GM18520 (cell line): ENCODE measurements around the gene NXN.
"Not testable (repeated sequence)": the region's sequence is repeated elsewhere in the genome, so short reads cannot be mapped to it uniquely, and the experiment has no call there.

Experiments
- ATAC-seq: cut with Tn5 transposase; IDR thresholded peaks from one replicate; pipeline ENCODE4 v1.9.1; 2021; ENCODE audit not compliant: unreplicated experiment

The NXN gene

DNA sequence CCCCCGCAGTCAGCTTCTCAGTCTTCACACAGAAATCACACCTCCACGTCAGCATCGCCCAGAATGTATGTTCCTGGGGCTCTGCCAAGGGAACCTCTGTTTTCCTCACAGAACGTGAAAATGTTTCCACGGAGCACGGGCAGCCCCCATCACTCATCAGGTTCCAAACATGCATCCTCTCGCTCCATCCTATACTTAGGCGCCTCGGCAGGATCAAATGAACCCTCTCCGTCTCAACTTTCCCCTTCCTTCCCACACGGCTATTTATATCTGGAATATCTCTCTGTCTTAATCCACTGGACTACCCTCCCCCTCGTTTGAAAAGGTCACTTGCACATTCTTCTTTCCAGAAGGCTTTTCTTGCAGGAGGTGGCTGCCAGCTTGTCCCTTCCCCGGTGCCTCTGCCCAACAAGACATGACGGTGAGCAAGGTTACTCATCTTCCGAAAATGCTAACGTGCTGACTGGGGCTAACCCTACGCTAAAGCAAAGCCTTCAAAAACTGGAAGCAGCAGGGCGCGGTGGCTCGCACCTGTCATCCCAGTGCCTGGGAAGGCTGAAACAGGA is 21.6 kb downstream of the NXN start:
- no peak for ATAC-seq

DNA sequence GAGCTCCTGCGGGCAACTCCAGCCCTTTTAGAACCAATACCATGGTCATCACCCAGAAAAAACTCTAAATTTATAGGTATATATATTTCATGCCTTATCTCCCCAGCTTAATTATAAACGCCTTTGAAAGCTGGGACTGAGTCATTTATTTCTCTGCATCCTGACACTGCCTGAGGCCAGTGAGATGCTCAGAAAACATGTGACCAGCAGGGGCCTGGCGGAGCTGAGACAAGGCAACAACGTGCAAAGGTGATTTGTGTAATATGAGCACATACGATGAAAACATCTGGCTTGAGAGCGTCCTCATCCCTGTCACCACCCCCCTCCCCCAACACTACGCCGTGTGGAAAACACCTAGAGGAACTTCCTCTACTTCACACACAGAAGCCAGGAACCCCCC is 22.7 kb downstream of the NXN start:
- ATAC-seq: no peak

DNA sequence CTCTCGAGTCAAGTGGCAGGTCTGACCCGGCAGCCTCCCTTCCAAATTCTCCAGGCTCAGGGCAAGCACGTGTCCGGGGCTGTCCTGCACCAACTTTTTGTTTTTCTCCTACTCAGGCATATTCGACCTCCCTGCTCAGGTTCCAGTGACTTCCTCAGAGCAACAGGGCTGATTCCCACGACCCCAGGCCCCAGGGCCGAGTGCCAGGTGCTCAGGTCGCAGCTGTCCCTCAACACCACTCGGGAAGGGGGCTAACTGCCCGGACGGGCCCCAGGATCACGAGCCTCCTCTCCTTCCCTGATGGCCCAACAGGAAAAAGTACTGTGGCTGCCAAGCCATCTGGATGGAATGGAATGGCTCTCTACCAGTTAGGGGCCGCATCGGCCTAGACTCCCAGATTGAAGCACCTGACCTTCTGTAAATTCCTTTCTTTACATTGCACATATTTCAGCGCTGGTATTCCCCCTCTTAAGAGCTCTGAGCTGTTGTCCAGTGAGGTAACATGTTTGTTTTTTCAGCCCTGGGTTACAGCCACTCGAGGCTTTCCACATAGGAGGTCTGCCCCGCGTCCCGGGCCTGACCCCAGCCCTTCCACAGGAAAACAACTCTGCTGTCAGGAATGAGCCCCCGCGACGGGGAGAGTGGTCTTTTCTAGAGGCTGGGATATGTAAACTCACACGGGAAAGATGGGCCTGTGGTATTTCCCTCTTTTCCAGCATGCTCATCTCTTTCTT is 25.0 kb downstream of the NXN start:
- no peak for ATAC-seq

DNA sequence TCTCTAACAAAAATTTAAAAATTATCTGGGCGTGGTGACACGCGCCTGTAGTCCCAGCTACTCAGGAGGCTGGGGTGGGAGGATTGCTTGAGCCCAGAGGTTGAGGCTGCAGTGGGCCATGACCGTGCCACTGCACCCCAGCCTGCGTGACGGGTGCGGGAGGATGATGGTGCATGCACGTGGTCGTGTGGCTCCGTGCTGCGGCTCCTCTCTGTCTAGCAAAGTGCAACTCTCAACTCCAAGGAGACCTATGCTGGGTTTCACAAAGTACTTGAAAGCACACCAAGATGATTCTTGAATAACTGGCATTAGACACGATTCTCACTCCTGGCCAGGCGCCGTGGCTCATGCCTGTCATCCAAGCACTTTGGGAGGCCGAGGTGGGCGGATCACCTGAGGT is 25.8 kb downstream of the NXN start:
- ATAC-seq: no peak

DNA sequence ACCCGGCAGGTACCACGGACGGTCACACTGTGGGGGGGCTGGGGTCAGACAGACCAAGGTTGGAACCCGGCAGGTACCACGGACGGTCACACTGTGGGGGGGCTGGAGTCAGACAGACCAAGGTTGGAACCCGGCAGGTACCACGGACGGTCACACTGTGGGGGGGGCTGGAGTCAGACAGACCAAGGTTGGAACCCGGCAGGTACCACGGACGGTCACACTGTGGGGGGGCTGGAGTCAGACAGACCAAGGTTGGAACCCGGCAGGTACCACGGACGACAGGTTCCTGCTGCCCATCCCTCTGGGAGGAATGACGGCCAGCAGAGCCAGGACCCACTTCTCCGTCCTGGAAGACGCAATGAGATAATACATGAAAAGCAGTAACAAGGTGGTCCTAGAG is 27.0 kb downstream of the NXN start:
- not testable (repeated sequence) for ATAC-seq

DNA sequence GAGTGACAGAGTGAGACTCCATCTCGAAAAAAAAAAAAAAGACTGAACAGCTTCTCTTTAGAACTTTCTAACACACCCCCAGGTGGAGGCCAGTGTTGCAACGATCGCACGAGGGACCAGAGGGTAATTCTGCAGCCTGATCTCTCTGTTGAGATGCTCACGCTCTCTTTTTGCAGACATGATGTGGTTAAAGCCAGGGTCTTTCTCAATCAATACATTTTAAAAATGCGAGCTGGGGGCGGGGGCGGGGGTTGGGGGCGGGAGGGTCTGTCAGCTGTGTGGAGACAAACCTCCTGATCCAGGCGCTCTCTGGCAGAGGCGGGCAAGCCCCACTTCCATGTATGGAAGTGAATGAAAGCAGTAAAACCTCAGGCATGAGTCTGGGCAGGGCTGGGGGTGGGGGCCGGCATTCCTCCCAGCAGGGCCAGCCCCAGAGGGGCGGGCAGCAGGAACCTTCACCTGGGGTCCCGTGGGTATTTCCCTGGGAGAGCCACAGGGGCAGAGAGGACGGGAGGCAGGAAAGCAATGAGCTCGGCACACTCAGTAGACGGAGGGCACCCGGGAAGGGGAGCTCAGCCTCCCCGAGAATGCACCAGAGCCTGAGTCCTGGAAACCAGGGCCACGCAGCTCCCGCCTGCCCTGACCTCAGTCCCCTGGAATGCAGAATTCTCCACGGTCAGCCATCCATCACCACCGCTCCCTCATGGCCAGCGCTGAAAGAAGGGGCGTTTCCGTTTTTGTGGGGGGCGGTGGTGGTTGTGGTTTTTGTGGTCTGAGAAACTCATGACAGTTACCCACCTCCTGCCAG is 28.0 kb downstream of the NXN start:
- no peak for ATAC-seq

DNA sequence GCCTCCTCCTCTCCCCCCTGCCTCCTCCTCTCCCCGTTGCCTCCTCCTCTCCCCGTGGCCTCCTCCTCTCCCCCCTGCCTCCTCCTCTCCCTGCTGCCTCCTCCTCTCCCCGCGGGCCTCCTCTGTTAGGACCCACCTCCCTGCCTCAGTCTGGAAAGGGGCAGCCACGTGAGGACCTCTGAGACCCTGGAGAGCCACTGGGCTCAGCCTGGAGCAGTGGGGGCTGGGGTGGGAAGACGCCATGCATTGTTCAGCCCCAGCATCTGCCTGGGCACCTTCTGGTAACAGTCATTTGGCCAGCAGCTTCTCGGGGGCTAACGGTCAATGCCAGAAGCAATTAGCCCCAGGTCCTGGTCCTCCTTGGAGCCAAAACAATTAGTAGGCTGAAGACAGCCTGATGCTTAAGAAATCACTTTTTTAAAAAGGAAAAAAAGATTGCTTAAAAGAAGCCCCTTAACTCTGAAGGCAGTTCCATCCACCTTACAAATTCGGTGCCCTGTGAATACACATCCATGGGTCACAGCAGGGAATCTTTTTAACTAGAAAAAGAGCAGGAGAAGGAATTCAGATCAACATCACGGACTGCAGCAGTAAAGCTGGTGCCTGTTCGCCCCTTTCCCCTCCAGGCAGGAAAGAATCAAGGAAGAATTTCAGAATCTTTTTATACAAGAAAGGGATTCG is 29.8 kb downstream of the NXN start:
- ATAC-seq: no peak

DNA sequence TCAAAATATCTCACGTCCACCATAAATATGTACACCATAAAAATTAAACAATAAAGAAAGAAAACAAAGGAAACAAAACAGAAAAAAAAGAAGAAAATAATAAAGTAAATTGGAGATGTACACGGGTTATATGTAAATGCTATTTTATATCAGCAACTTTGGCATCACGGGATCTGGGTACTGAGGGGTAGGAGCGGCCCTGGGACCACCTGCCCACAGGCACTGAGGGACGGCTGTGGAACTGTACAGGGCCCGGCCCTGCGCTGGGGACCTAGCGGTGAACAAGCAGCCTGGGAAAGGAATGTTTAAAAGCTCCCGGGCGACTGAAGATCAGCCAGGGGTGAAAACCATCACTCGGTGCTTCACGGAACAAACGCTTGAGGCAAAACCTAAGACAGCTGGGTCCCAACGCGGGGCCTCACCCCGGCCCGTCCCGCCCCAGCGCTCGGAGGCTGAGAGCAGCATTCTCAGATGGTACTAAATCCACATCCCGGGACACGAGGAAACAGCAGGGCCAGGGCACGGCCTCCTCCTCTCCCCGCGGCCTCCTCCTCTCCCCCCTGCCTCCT is 31.2 kb downstream of the NXN start:
- ATAC-seq: no peak

DNA sequence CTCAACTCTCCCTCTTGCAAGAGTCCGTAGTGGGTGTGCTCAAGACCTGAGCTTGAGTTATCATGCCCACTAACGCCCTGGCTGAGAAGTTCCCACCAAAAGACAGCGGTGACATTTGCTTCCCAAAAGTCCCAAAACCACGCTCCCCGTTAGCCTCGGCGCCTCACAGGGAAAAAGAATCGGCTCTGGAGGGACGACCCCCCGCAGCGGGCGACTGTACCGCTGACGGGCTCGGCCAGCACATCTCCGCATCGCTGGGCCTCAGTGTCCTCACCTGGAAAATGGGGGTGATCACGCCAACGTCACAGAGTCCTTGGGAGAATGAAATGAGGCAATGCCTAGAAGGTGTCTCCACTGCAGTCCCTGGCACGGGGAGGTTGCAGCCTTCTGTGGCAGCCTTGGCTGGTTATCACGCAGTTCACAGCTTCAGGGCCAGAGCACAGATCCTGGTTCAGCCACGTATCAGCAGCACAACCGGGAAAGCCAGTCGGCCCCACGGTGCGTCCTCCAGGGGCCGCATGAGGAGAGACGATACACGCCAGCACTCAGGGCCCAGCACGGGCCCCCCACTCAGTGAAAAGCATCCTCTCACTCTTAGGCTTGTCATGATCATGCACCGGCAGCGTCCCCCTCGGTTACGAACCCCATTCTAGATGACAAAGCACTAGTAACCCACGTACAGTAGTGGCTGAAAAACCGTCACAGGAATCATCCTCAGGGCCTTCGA is 32.9 kb downstream of the NXN start:
- no peak for ATAC-seq

DNA sequence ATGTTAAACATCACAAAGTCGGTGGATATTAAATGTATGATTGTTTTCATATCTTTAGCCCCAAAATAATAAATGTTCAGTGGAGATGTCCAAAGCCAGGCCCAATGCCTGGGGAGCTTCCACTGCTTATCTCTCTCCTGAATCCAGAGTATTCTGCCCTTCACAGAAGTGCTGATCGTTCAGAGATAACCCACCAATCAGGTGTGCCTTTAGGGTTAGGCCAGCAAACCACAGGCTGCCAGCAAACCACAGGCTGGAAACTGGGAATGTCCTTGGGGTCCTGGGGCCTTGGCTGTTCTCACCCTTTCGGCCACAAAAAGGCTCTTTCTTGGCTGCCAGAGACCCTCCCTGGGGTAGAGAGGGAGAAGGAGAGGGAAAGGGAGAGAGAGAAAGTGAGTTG is 33.9 kb downstream of the NXN start:
- no peak for ATAC-seq

DNA sequence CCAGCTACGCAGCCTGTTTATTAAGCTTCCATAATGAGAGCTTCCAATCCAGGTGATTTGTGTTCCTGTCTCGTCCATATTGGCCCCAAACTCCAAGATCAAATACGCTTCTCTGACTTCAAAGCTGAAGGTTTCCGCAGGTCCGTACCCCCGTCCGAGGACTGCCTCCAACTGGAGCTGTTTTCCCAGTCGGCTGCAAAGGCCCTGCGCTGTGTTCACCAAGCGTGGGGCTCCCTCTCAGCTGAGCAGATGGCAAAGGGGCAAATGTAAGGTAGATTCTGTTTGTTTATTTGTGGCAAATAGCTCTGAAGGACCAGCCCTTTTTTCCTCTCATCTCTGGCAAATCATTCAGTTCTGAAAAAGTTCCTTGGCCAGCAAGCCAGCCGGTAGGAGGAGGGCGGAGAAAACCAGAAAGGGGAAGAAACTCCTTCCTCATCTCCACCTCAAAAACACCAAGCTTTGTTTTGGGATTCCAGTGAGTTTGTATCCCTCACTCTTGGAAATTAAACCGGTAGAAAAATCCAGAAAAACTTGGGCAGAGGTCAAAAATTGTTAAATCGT is 35.2 kb downstream of the NXN start:
- no peak for ATAC-seq

DNA sequence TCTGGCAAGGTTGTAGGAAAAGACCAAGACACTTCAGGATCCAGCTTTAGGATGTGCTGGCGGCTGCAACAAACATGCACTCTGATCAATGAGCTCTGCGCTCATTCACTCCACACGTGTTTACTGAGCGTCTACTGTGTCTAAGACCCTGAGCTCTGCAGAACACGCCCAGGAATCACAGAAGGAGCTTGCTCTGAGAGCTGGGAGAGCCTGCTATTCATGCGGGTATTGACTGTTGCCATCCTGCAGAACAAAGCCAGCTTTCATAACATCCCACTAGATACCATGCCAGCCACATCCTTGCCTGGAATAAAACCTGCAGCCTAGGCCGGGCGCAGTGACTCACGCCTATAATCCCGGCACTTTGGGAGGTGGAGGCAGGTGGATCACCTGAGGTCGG is 44.1 kb downstream of the NXN start:
- no peak for ATAC-seq

DNA sequence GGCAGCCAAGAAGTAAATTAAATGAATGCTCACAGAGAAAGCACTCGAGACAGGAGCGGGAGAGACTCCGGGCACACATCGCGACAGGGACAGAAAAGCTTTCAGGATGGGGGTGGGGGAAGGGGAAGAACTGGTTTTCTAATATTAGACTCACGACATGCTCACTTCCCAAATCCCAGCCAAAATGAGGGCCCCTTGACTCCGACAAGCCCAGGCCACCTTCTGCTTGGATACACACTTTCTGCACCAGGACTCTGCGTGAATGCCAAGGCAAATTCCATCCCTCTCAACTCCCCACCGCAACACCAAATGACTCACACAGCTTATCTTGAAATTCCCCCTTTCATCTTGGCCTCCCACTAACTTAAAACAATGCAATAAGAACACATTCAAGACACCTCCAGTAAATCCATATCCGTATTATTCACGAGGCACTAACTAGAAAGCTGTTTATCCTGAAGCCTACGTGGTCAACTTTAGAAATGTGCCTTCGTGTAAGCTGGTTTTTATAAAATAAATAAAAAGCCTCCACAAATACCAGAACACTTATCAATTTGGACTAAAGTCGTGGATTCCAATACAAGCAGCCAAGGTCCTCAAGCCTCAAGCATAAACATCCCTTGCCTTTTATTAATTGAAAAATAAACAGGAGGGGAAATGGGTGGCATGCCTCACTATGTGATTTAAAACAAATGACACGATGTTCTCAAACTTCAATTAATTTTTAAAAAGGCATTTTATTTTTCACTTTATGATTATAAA is 46.1 kb downstream of the NXN start:
- no peak for ATAC-seq

DNA sequence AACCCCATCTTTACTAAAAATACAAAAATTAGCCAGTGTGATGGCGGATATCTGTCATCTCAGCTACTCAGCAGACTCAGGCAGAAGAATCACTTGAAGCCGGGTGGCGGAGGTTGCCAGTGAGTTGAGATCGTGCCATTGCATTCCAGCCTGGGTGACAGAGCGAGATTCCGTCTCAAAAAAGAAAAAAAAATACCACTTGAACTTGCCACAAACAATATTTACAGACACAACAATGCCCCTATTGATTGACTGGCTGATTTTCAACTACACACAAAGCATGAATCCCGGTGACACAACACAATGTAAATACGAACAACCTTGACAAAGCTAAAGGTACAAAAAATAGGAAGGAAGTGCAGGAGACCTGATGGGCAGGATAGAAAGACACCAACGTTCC is 49.3 kb downstream of the NXN start:
- no peak for ATAC-seq

DNA sequence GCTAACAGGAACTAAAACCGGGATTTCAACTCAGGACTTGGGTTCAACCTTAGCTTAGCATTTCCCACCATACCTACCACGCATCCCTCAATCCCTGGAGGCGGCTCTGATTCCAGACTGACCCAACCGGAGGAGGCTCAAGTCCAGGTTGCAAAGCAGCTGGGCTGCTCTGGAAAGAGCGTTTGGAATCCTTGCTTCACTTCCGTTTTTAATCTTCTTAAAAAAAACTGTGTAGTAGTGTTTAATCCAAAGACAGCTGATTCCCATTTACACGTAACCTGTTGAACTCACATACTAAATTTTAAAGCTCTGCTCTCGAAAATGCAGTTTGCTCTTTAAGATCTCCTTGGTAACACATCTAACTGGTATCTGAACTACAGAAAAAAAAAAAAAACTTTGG is 50.0 kb downstream of the NXN start:
- no peak for ATAC-seq

DNA sequence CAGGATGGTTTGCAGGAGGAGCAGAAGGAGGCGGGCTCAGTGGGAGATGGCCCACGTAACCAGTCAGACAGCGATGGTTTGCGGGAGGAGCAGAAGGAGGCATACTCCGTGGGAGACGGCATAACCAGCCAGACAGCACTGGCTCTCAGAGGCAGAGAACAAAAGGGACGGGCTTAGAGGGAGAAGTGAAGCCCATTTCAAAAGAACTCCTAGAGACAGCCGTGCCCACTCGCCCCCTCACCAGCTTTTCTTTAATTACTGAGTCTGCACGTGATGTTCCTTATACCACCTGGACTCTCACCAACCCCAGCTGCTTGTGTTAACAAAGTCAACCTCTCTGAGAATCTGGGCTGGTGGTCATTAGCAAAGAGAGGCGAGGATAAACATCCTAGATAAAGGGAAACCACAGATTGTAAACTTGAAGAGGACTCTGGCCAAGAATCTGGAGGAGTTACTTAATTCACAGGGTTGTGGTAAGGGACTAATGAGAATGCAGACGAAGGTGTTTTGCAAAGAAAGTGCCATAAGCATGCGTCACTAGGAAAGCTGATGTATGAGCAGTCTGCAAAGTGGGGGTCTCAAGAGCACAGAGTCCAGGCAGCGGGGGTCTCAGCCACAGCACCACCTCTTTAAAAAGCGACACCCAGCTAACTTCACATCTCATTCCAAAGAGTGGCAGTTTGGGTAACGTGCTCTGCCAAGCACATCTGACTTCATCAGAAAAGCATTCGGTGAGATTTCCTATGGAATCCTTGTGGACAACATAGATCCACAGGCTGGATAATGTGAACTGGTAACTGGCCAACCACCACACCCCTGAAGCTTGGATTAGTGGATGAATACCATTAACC is 51.7 kb downstream of the NXN start:
- no peak for ATAC-seq

DNA sequence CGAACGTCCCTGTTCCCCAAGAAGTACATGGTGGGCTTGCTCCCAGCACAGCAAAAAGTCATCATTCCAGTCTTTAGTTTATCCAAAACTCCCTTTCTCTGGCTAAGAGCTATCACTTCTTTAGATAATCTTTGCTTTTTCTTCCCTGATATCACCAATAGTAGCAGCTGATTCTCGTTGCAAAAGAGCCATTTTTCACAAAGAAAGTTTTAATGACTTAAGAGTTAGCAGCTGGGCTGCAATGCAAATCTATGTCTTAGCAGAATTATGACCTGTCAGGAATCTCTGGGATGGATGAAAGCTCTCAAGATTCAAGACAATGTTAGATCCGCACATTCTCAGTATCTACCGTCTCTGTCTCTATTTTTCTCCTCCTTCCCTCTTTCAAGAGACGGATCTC is 53.8 kb downstream of the NXN start:
- ATAC-seq: no peak

DNA sequence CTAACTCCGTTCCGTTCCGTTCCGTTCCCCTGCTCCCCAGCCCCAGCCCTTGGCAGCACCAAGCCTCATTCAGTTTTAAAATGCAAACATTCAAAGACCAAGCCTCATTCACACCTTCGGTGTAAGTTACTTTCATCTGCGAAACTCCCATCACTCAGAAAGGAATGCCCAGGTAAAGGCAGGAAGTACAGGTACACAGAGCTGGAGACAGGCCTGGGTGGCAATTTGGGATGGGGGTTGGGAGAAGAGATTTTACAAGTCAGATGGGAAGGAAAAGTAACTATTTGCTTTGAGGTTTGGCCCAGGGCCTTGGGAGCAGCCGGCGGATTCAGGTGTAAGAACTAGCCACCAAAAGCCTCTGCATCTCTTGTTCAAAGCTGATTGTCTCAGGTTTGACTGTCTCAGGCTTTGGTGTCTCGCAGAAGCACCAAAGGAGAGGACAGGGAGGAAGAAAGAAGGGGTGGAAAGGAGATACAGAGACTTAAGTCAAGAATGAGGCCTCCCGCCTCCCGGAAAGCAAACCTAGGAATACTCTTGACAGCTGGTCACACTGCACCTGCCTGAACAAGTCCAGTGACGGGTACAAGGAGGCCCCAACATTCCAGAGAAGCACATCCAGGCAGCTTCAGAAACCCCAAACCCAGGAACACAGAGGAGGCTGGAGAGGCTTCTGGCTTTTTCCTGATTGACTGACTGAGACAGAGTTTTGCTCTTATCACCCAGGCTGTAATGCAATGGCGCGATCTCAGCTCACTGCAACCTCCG is 54.7 kb downstream of the NXN start:
- ATAC-seq: no peak
